Stomach smooth muscle (tissue), 2 donors: Measurements from ENCODE around the gene TTC7B.

ENCODE experiments used
- H3K27ac ChIP-seq: one replicate; pipeline ENCODE4 v1.7.0; 2013; ENCODE audit warnings: mild to moderate bottlenecking, low read length, inconsistent platforms
- H3K27me3 ChIP-seq, 2 donors: one replicate each; pipeline ENCODE4 v1.7.0; 2013; ENCODE audit warnings: low read length in 2 of 2; ENCODE audit not compliant: insufficient read depth in 2 of 2, control insufficient read depth in 1 of 2
- H3K36me3 ChIP-seq, 2 donors: one replicate each; pipeline ENCODE4 v1.7.0; 2013; ENCODE audit warnings: low read length in 2 of 2; ENCODE audit not compliant: control insufficient read depth in 2 of 2, insufficient read depth in 2 of 2
- H3K4me1 ChIP-seq: one replicate; pipeline ENCODE4 v1.7.0; 2013; ENCODE audit warnings: low read length; ENCODE audit not compliant: control insufficient read depth, insufficient read depth
- H3K4me3 ChIP-seq, 2 donors: one replicate each; pipeline ENCODE4 v1.7.0; 2013; ENCODE audit warnings: low read length in 2 of 2
- H3K9ac ChIP-seq, 2 donors: one replicate each; pipeline ENCODE4 v1.7.0; 2013; ENCODE audit warnings: low read length in 2 of 2, mild to moderate bottlenecking in 1 of 2
- H3K9me3 ChIP-seq, 2 donors: one replicate each; pipeline ENCODE4 v1.7.0; 2013; ENCODE audit warnings: low read length in 2 of 2; ENCODE audit not compliant: control insufficient read depth in 2 of 2
- donor health status: healthy.
- donor health status: Pancreatic carcinoma.

The TTC7B gene

GRCh38 chr14:90538095-90538494 lies 278.1 kb downstream of the TTC7B start:
- no peaks in the 10 kb centered on the region for H3K9me3 ChIP-seq
- H3K4me3 ChIP-seq: no peak overlapping the region
- H3K27ac ChIP-seq: no peak overlapping the region
- H3K27me3 ChIP-seq: no peaks in the 10 kb centered on the region
- peaks cover 2 to 9% of the 10 kb centered on the region in 2 donors for H3K36me3 ChIP-seq
- H3K4me1 ChIP-seq: peaks cover 17% of the 10 kb centered on the region
- no peak overlapping the region for H3K9ac ChIP-seq

GRCh38 chr14:90536511-90537191 lies 279.6 kb downstream of the TTC7B start:
- H3K27ac ChIP-seq: peak overlapping the region; percentile 31

DNA sequence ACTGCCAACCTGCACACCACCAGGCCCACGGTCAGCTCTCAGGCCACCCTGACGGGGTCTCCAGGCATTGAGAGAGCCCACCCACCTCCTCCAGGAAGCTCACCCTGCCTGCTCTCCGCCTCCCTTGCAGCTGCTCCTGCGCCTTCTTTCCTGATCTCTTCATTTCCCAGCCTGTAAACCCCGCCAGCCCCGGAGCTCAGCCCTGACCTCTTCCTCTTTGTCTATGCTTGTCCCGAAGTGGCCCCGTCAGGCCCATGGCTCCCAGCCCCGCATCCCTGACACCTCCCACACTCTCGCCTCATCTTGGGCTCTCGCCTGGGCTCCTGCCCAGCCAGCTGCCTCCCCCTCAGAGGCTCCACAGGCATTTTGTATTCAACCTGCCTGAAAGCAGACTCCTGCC lies 280.1 kb downstream of the TTC7B start:
- peaks cover 1 to 7% of the 10 kb centered on the region in 2 donors for H3K36me3 ChIP-seq
- H3K27me3 ChIP-seq: no peaks in the 10 kb centered on the region
- no peak overlapping the region for H3K9ac ChIP-seq
- no peaks in the 10 kb centered on the region for H3K9me3 ChIP-seq
- H3K4me1 ChIP-seq: peaks cover 15% of the 10 kb centered on the region
- H3K27ac ChIP-seq: peak overlapping the region; percentile 31
- H3K4me3 ChIP-seq: peak overlapping the region in 1 of 2 donors; percentile 47

More at GRCh38 chr14:90536511-90537191, 279.6 kb downstream of the TTC7B start:
- Histone ChIP-seq H3K9ac (no peak overlapping the region), H3K4me1 (peaks cover 17% of the 10 kb centered on the region), H3K27me3 (no peaks in the 10 kb centered on the region), H3K4me3 (peak overlapping the region in 1 of 2 donors; percentile 47), H3K9me3 (no peaks in the 10 kb centered on the region), H3K36me3 (peaks cover 2 to 9% of the 10 kb centered on the region in 2 donors)

DNA sequence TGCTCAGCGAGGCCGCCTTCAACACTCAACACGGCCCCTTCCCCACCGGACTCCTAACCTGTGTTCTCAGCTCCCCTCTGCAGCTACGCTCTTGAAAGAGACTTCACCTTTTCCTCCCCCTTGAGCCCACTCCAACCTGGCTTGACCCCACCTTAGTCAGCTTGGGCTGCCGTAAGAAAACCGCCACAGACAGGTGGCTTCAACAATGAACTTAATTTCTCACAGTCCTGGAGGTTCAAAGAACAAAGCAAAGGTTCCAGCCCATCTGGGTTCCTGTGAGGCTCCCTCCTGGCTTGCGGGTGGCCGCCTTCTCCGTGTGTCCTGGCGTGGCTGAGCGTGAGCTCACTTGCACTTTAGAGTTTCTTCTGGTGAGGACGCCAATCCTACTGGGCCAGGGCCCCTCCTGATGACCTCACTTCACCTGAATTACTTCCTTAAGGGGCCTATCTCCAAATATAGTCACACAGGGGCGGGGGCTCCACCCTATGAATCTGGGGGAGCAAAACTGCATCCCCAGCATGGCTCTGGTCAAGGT lies 280.6 kb downstream of the TTC7B start:
- Histone ChIP-seq H3K27ac (peak overlapping the region; percentile 31), H3K9me3 (no peaks in the 10 kb centered on the region), H3K36me3 (peaks cover 0 to 7% of the 10 kb centered on the region in 2 donors), H3K9ac (no peak overlapping the region), H3K27me3 (no peaks in the 10 kb centered on the region), H3K4me3 (no peak overlapping the region), H3K4me1 (peaks cover 14% of the 10 kb centered on the region)

DNA sequence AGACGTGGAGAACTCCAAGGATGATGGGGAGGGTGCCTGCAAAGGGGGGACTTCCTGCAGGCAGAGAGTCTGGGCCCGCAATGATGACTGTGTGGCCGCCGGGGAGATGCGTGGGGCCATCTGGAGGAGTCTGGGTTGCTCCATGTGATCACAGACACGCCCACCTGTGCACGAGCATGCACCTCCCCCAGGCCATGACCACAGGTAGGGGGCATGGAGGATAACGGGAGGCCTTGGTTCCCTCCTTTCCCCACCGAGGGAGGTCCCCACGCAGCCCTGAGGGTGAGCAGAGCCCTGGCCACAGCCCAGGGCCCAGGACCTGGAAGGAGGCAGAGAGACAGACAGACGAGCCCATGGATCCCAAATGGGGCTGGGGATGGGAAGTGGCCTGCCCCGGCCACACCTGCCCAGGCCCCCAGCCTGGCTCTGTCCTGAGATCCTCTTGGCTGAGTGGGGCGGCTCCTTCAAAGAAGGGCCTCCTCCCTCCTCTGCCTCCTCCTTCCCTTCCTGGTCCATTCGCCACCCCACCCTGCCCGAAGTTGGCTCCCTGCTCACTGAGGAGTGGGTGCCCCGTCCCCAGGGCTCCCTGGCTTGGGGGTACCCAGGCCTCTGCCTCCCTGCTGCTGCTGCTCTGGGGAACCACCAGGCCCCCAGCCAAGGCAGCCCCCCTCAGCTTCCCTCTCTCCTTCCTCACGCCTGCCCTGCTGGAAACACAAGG lies 281.2 kb downstream of the TTC7B start:
- Histone ChIP-seq H3K4me1 (peaks cover 14% of the 10 kb centered on the region), H3K36me3 (peaks cover 0 to 7% of the 10 kb centered on the region in 2 donors), H3K4me3 (no peak overlapping the region), H3K9ac (no peak overlapping the region), H3K27ac (no peak overlapping the region), H3K9me3 (no peaks in the 10 kb centered on the region), H3K27me3 (no peaks in the 10 kb centered on the region)

- Histone ChIP-seq H3K27me3 (no peaks in the 10 kb centered on the region), H3K4me1 (peaks cover 14% of the 10 kb centered on the region), H3K27ac (no peak overlapping the region), H3K36me3 (peaks cover 0 to under 1% of the 10 kb centered on the region in 2 donors), H3K4me3 (no peak overlapping the region), H3K9ac (no peak overlapping the region), H3K9me3 (no peaks in the 10 kb centered on the region)
These were observed 282.0 kb downstream of the TTC7B start for GRCh38 chr14:90534091-90534837.

GRCh38 chr14:90533591-90534021 lies 282.6 kb downstream of the TTC7B start:
- Histone ChIP-seq H3K4me3 (no peak overlapping the region), H3K36me3 (no peaks in the 10 kb centered on the region), H3K4me1 (peaks cover 14% of the 10 kb centered on the region), H3K9ac (no peak overlapping the region), H3K27ac (no peak overlapping the region), H3K9me3 (no peaks in the 10 kb centered on the region), H3K27me3 (no peaks in the 10 kb centered on the region)

- H3K4me1 ChIP-seq: peaks cover 14% of the 10 kb centered on the region
- H3K36me3 ChIP-seq: no peaks in the 10 kb centered on the region
- H3K27me3 ChIP-seq: no peaks in the 10 kb centered on the region
- no peak overlapping the region for H3K27ac ChIP-seq
- H3K9me3 ChIP-seq: no peaks in the 10 kb centered on the region
- no peak overlapping the region for H3K9ac ChIP-seq
- H3K4me3 ChIP-seq: no peak overlapping the region
These were observed 283.3 kb downstream of the TTC7B start for GRCh38 chr14:90532826-90533525.

DNA sequence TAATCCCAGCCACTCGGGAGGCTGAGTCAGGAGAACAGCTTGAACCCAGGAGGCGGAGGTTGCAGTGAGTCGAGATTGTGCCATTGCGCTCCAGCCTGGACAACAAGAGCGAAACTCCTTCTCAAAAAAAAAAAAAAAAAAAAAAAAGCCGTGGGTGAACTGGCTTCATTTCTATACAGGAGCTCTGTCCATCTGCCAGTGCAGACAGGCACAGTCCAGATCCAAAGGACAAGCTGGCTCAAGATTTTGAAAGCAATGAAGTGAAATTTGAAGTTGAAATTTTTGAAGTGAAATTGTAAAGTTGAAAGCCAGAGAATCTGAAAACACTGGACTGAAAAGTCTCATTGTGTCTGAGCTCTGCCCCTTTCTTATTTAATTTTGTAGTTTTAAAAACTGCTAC lies 284.7 kb downstream of the TTC7B start:
- H3K36me3 ChIP-seq: no peaks in the 10 kb centered on the region
- H3K27ac ChIP-seq: no peak overlapping the region
- H3K9ac ChIP-seq: no peak overlapping the region
- no peak overlapping the region for H3K4me3 ChIP-seq
- peaks cover 10% of the 10 kb centered on the region for H3K4me1 ChIP-seq
- H3K27me3 ChIP-seq: no peaks in the 10 kb centered on the region
- H3K9me3 ChIP-seq: no peaks in the 10 kb centered on the region

DNA sequence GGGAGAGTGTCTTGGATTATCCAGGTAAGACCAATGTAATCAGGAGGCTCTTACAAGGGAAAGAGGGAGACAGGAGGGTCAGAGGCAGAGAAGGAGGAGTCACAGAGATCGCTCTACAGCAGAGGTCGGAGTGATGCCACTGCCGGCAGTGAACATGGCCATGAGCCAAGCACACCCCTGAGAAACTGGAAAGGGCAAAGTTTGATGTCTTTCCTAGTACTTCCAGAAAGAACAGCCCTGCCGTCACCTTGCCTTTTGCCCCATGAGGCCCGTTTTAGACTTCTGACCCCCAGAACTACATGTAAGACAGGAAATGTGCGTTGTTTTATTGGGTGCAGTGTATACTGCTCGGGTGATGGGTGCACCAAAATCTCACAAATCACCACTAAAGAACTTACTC lies 285.7 kb downstream of the TTC7B start:
- Histone ChIP-seq H3K4me1 (peaks cover under 1% of the 10 kb centered on the region), H3K27ac (no peak overlapping the region), H3K36me3 (no peaks in the 10 kb centered on the region), H3K9me3 (no peaks in the 10 kb centered on the region), H3K4me3 (no peak overlapping the region), H3K9ac (no peak overlapping the region), H3K27me3 (no peaks in the 10 kb centered on the region)
